Left ventricle myocardium inferior (tissue), 1 donor: ENCODE results near the gene CEACAM8. TPM values are rescaled to one million over a fixed set of nuclear protein-coding genes. Genes with fewer than 3 reads are reported as not detected.
"Not testable (repeated sequence)": the region's sequence is repeated elsewhere in the genome, so short reads cannot be mapped to it uniquely, and the experiment has no call there.

Experiments used
- DNase-seq: peaks from one replicate; pipeline ENCODE4 v3.0.0-alpha.2; 2020
- H3K27ac ChIP-seq: fragments of 200-600 bp; replicated peaks from 2 replicates; pipeline ENCODE4 v1.8.0; 2021
- H3K27me3 ChIP-seq: fragments of 200-600 bp; 2 replicates; pipeline ENCODE4 v1.8.0; 2021; ENCODE audit warnings: low read depth
- H3K36me3 ChIP-seq: fragments of 200-600 bp; 2 replicates; pipeline ENCODE4 v1.8.0; 2021
- H3K4me1 ChIP-seq: fragments of 200-600 bp; 2 replicates; pipeline ENCODE4 v1.8.0; 2021
- H3K4me3 ChIP-seq: fragments of 200-600 bp; 2 replicates; pipeline ENCODE4 v1.8.0; 2021; ENCODE audit warnings: mild to moderate bottlenecking, moderate library complexity
- H3K9me3 ChIP-seq: fragments of 200-600 bp; replicated peaks from 2 replicates; pipeline ENCODE4 v1.8.0; 2021
- intact Hi-C: fragments of 100-400 bp; cut with micrococcal nuclease; formaldehyde crosslinking; loops from one replicate; pipeline ENCODE4 v1.11.0; 2022
- total RNA-seq: library from RNA; stranded (reverse); fragmentation: NEBNext Ultra II Directional; extraction: Animal tissue kit (Norgen Biotek cat#: 25700); gene quantifications from one replicate; pipeline ENCODE4 v1.2.1, GENCODE V29; 2021
- TF ChIP-seq, protein P1 (sequence below): fragments of 200-600 bp; IDR thresholded peaks from 2 replicates; pipeline ENCODE4 v1.8.0; 2021; ENCODE audit warnings: antibody characterized with exemption, mild to moderate bottlenecking, borderline replicate concordance
- donor health status: DM: no; HTN: yes; CAD: no; lungs with severe emphysema.

The CEACAM8 gene
- total RNA-seq, 1 donor from 2014 or later = not detected

DNA sequence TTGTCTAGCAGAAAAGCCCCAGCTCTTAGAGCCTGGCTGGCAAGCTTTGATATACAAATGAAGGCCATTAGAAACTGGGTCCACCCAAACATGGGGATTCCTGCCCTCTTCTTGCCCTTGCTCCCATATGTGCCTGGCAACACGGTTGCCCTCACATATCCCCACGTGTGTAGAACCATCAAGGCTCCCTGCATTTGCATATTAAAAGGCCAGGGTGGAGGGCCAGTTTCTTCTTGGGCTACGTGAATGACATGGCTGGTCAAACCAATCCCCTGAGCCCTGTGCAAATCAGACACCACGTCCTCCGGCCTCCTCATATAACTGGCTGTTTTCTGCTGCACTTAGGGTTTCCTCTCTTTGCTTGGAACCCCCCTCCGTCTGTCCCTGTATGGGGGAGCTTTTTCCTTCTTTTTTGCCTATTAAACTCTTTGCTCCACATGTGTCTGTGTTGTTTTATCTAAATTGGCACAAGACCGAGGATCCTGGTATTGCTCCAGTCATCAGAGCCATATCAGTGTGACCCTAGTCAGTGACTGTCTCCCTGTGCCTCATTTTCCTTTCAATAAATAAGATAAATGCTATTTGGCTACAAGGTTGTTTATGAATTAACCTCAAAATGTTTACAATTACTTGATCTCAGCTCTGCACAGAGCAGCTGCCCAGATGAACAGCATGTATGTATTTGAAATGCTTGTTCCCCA is 36.1 kb downstream of the CEACAM8 start:
- no peak for DNase-seq

DNA sequence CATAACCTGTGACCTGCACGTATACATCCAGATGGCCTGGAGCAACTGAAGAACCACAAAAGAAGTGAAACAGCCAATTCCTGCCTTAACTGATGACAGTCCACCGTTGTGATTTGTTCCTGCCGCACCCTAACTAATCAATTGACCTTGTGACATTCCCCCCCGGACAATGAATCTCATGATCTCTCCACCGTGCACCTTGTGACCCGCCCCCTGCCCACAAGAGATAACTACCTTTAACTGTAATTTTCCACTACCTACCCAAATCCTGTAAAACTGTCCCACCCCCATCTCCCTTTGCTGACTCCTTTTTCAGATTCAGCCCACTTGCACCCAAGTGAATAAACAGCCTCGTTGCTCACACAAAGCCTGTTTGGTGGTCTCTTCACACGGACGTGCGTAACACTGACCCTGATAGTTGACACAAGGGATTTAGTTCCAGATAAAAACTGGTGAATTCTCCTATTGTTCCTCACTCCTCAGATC is 37.3 kb downstream of the CEACAM8 start:
- DNase-seq, intact Hi-C loops, H3K36me3 ChIP-seq, H3K4me1 ChIP-seq, H3K27ac ChIP-seq, H3K4me3 ChIP-seq, H3K9me3 ChIP-seq: not testable (repeated sequence)
- peaks cover 16% of the 10 kb centered on the region for H3K27me3 ChIP-seq

More for the DNA sequence above, 36.1 kb downstream of the CEACAM8 start:
- H3K4me1 ChIP-seq = peaks cover 2% of the 10 kb centered on the region
- TF ChIP-seq, protein P1, sequence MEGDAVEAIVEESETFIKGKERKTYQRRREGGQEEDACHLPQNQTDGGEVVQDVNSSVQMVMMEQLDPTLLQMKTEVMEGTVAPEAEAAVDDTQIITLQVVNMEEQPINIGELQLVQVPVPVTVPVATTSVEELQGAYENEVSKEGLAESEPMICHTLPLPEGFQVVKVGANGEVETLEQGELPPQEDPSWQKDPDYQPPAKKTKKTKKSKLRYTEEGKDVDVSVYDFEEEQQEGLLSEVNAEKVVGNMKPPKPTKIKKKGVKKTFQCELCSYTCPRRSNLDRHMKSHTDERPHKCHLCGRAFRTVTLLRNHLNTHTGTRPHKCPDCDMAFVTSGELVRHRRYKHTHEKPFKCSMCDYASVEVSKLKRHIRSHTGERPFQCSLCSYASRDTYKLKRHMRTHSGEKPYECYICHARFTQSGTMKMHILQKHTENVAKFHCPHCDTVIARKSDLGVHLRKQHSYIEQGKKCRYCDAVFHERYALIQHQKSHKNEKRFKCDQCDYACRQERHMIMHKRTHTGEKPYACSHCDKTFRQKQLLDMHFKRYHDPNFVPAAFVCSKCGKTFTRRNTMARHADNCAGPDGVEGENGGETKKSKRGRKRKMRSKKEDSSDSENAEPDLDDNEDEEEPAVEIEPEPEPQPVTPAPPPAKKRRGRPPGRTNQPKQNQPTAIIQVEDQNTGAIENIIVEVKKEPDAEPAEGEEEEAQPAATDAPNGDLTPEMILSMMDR = no peak
- H3K4me3 ChIP-seq = no peak overlapping the region
- no peaks in the 10 kb centered on the region for H3K36me3 ChIP-seq
- no peak overlapping the region for H3K27ac ChIP-seq
- intact Hi-C loops = no loop called here
- no peaks in the 10 kb centered on the region for H3K9me3 ChIP-seq
- H3K27me3 ChIP-seq = peaks cover 16% of the 10 kb centered on the region

DNA sequence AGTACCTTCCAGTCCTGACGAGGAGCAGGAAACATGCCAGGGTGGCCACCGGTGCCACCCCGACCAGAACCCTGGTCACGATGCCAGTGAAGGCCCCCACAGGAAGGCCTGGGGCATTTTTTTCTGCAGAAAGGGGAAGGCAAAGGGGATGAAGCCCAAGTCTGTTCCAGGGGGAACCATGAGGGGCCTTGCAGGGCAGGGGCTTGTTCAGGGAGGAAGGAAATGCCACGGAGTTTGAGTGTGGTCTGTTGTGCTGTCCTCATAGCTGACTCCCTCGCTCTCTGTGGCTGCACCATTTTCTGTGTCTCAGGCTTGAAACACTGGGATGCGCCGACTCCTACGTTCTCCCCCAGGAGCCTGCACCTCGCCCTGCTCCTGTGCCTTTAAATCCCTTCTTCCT is 38.9 kb downstream of the CEACAM8 start:
- H3K27me3 ChIP-seq = peaks cover 4% of the 10 kb centered on the region
- TF ChIP-seq, protein P1 = no peak
- H3K27ac ChIP-seq = no peak overlapping the region
- no peak for DNase-seq
- intact Hi-C loops = no loop called here
- no peaks in the 10 kb centered on the region for H3K36me3 ChIP-seq
- no peaks in the 10 kb centered on the region for H3K4me1 ChIP-seq
- no peaks in the 10 kb centered on the region for H3K9me3 ChIP-seq
- H3K4me3 ChIP-seq = no peak overlapping the region

GRCh38 chr19:42555317-42555716 is 39.4 kb downstream of the CEACAM8 start:
- no peaks in the 10 kb centered on the region for H3K9me3 ChIP-seq
- H3K4me3 ChIP-seq = no peak overlapping the region
- H3K36me3 ChIP-seq = no peaks in the 10 kb centered on the region
- no peak for DNase-seq
- H3K4me1 ChIP-seq = no peaks in the 10 kb centered on the region
- TF ChIP-seq, protein P1 = no peak
- intact Hi-C loops = no loop called here
- H3K27ac ChIP-seq = no peak overlapping the region
- no peaks in the 10 kb centered on the region for H3K27me3 ChIP-seq

DNA sequence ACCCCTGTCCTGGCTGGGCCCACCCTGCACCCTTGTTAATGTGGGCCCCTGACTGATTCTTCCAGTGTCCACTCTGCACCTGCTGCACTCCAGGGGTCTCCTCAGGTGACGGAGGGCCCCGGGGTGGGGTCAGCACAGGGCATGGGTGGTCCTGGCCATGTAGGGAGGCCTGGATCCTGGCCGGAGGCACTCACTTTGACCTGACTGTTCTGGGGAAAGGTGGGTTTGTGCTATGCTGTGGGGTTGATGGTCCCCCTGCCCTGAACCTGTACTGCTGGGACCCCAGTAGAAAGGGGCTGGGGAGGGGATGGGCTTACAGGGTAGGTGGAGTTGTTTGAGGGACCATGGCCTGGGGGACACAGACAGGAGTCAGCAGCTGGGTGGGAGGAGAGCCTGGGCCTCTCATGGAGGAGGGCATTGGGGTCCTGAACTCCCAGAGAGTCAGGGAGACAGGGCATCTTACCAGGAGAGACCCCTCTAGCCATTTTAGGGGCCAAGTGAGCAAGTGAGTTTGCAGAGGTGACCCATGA is 40.6 kb downstream of the CEACAM8 start:
- intact Hi-C loops = no loop called here
- Histone ChIP-seq H3K4me1 (no peaks in the 10 kb centered on the region), H3K36me3 (no peaks in the 10 kb centered on the region), H3K4me3 (no peak overlapping the region), H3K9me3 (no peaks in the 10 kb centered on the region), H3K27me3 (no peaks in the 10 kb centered on the region), H3K27ac (no peak overlapping the region)
- TF ChIP-seq, protein P1 = no peak
- DNase-seq = no peak
